Stimulated activated memory B cell treated with anti-CD40 and anti-IgM and Interleukin-4, amounts not matched to agents 10 μg/mL and 1 μg/mL and 100 μg/mL, for 72 hours (primary cell): ENCODE results near the gene JUN.

Experiments used
- ATAC-seq: fragments of 150-1000 bp; cut with Tn5 transposase; 2 replicates; pipeline ENCODE4 v1.10.0; 2021
- H3K27ac Mint-ChIP-seq: one replicate; pipeline ENCODE4 v1.8.0; 2022; ENCODE audit warnings: mild to moderate bottlenecking, mixed read lengths
- H3K27me3 Mint-ChIP-seq: one replicate; pipeline ENCODE4 v1.8.0; 2022; ENCODE audit warnings: mixed read lengths
- H3K36me3 Mint-ChIP-seq: one replicate; pipeline ENCODE4 v1.8.0; 2022; ENCODE audit warnings: mixed read lengths
- H3K4me1 Mint-ChIP-seq: one replicate; pipeline ENCODE4 v1.8.0; 2022; ENCODE audit warnings: mixed read lengths
- H3K4me3 Mint-ChIP-seq: one replicate; pipeline ENCODE4 v1.8.0; 2022; ENCODE audit warnings: mild to moderate bottlenecking, moderate library complexity, mixed read lengths
- H3K9me3 Mint-ChIP-seq: one replicate; pipeline ENCODE4 v1.8.0; 2022; ENCODE audit warnings: mixed read lengths

The JUN gene

DNA sequence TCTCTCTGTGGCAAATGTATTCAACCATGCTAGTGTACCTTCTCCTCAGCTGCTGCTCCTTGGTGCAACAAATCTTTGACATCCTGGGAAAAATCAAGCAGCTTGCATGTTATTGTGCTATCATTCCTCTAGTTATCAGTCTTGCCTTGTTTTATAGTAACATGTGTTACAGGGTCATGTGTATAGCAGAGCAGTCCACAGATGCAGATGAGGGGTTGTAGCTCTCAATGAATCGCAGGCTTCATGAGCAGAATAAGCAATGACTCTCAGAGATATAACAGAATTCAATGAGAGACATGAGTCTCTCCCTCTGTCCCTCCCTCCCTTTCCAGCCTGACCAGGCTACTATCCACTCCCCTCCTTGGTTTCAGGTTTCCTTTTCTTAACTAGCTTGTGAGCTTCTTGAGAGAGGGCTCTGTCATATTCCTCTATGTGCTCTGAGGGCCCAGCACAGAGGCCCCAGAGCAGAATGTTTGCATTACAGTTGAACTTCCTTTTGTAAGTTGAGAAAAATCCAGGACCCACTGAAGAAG lies 15.1 kb upstream of the JUN start:
- Mint-ChIP-seq H3K9me3 (no peaks in the 10 kb centered on the region), H3K27ac (peak overlapping the region; percentile 38), H3K36me3 (peaks cover 8% of the 10 kb centered on the region), H3K27me3 (no peaks in the 10 kb centered on the region), H3K4me3 (no peak overlapping the region), H3K4me1 (peaks cover 12% of the 10 kb centered on the region)
- no peak for ATAC-seq

DNA sequence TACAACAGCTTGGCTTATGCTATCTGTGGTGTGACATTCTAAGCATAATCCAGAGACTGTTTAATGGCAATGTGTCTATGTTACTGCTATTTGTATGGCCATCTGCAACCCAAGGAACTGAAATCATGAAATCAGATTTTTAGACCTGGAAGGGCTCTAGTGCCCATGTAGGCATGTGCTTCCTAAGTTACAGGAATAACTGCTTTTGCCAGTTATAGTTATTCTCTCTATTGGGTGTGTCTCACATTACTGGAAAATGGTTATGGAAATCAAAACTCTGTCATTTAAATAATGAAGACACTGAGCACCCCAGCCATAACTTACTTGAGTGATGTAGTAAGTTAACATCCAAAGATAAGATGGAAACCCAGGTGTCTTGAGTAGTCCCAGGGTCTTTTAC lies 12.6 kb upstream of the JUN start:
- H3K36me3 Mint-ChIP-seq, result peaks cover 8% of the 10 kb centered on the region
- H3K27ac Mint-ChIP-seq, result no peak overlapping the region
- no peak for ATAC-seq
- H3K4me1 Mint-ChIP-seq, result peaks cover 25% of the 10 kb centered on the region
- H3K9me3 Mint-ChIP-seq, result no peaks in the 10 kb centered on the region
- H3K27me3 Mint-ChIP-seq, result no peaks in the 10 kb centered on the region
- H3K4me3 Mint-ChIP-seq, result no peak overlapping the region

DNA sequence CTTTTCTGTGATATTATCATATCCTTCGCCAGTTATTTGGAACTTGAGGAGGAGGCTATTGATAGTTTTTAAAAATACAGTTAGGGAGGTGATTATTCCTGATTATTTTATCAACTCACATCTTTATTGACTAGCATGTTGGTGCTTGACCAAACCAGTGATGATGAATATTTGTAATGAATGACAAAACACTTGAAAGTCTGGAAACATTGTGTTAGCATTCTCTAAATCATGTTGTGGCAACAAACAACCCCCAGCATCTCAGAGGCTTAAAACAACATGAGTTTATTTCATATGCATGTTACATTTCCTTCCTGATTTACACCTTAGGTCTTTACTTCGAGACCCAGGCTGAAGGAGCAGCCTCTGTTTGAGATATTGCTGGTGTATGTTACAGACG lies 10.7 kb upstream of the JUN start:
- Mint-ChIP-seq H3K4me3 (no peak overlapping the region), H3K36me3 (peaks cover 11% of the 10 kb centered on the region), H3K4me1 (peaks cover 37% of the 10 kb centered on the region), H3K27ac (no peak overlapping the region), H3K27me3 (no peaks in the 10 kb centered on the region), H3K9me3 (no peaks in the 10 kb centered on the region)
- no peak for ATAC-seq

DNA sequence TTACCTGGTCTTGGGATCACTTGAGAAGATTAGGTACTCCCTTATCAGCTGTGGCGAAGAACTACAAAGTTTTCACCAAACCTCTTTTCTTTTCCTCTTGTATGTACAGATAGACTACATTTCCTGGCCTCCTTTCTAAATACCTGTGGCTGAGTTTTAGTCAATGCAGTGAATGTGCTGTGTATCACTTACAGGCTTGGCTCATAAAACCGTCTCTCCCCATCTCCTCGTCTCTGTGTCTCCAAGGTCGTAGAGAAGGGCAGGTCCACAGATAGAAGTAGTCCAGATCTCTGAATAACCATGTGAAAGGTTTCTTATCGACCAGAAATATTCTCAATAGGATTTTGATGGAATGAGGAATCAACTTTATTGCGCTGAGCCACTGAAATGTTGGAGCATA lies 9.0 kb upstream of the JUN start:
- no peak for ATAC-seq
- no peak overlapping the region for H3K4me3 Mint-ChIP-seq
- H3K4me1 Mint-ChIP-seq, result peaks cover 37% of the 10 kb centered on the region
- peaks cover 6% of the 10 kb centered on the region for H3K9me3 Mint-ChIP-seq
- H3K27me3 Mint-ChIP-seq, result no peaks in the 10 kb centered on the region
- peaks cover 23% of the 10 kb centered on the region for H3K36me3 Mint-ChIP-seq
- no peak overlapping the region for H3K27ac Mint-ChIP-seq

DNA sequence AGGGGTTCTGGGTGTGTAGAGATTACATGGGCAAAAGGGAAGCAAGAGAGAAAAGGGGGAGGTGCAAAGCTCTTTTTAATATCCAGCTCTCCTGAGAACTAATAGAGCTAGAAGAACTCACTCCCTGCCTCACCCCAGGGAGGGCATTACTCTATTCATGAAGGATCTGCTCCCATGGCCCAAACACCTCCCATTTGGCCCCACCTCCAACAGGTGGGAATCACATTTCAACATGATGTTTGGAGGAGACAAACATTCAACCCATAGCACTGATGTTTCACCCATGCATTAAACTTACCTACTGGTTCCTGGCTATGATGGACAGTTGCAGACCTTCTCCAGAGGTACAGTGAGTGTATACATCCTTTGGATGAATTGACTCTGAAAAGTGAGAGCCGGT lies 7.3 kb upstream of the JUN start:
- ATAC-seq, result no peak
- Mint-ChIP-seq H3K27me3 (no peaks in the 10 kb centered on the region), H3K27ac (peak overlapping the region; percentile 43), H3K4me1 (peaks cover 46% of the 10 kb centered on the region), H3K9me3 (peaks cover 6% of the 10 kb centered on the region), H3K4me3 (no peak overlapping the region), H3K36me3 (peaks cover 34% of the 10 kb centered on the region)

DNA sequence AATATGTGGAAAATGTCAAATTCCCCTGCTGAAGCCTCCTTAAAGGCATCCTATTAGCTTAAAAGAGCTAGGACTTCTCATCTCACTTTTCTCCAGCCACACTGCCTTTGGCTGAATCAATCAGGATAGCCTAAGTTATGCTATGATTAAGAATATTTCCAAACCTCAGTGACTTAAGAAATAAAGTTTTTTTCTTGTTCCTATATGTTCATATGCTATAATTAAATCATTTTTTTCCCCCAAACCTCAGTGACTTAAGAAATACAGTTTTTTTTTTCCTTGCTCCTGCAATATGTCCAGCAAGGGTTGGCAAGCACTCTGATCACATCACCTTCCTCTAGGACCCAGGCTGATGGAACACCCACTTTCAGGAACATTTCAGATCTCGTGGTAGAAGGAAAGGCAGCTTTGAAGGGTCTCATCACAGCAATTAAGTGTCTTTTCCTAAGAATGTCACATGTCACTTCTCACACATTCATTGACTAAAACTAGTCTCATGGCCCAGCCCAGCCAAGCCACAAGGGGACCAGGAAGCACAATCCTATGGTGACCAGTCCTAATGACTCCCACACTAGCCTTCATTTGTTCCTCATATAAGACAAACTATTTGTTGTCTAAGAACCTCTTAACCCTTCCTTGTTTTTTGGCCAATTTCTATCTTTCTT lies 6.3 kb upstream of the JUN start:
- H3K27ac Mint-ChIP-seq, result peak overlapping the region; percentile 43
- peaks cover 6% of the 10 kb centered on the region for H3K9me3 Mint-ChIP-seq
- peaks cover 34% of the 10 kb centered on the region for H3K36me3 Mint-ChIP-seq
- H3K4me3 Mint-ChIP-seq, result no peak overlapping the region
- H3K4me1 Mint-ChIP-seq, result peaks cover 46% of the 10 kb centered on the region
- no peaks in the 10 kb centered on the region for H3K27me3 Mint-ChIP-seq
- no peak for ATAC-seq

DNA sequence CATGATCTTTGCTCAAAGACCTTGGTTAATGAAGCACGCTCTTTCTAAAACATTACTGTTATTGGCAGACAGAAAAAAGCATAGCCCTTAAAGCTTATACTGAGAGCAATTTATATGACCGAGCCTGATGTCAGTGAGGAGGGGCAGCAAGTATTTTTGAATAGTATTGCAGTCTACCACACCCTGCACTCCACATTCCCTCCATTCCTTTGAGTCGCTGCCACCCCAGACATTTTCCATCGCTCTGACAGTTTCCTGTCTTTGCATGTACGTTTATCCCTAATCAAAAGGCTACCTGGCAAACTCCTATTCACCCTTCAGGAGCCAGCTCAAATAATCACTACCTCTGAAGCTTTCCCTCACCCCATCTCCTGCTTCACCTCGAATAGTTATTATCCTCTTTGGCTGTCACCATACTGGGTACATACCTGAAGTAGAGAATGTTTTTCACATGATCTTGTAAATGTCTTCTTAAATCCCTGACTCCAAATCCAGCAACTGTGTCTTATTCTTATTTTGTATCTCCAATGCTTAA lies 5.5 kb upstream of the JUN start:
- Mint-ChIP-seq H3K36me3 (peaks cover 34% of the 10 kb centered on the region), H3K27me3 (no peaks in the 10 kb centered on the region), H3K4me3 (no peak overlapping the region), H3K9me3 (peaks cover 6% of the 10 kb centered on the region), H3K4me1 (peaks cover 38% of the 10 kb centered on the region), H3K27ac (peak overlapping the region; percentile 1)
- ATAC-seq, result no peak

DNA sequence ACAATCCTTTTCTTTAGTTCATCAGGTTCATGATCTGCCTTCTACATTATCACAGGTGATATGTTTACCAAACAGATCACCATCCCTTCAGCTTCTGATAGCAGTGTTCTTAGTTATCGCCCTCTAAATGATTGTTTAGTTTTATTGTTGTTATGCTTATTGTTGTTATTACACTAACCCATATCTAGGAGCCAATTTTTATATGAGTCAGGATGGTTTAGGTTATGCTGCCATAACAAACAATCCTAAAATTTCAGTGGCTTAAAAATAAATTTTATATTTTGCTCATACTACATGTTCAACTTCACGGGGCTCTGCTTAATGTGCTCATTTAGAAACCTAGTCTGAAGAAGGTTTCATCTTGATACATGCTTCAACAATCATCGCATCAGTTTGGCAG lies 4.4 kb upstream of the JUN start:
- Mint-ChIP-seq H3K27me3 (no peaks in the 10 kb centered on the region), H3K9me3 (peaks cover 6% of the 10 kb centered on the region), H3K4me3 (no peak overlapping the region), H3K36me3 (peaks cover 34% of the 10 kb centered on the region), H3K4me1 (peaks cover 27% of the 10 kb centered on the region), H3K27ac (no peak overlapping the region)
- no peak for ATAC-seq

DNA sequence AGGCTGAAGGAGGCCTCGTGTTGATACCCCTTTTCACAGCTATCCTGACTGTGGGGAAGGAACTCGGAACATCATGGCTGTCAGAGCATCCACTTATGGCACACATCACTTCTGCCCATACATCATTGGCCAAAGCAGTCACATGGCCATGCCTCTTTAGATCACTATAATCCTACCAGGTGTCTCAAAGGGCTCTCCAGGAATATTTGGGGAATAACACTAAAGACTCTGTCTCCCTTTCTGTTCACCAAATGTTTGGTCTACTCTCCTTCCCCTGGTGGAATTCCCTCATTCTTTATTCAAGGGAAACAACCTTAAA lies 3.0 kb upstream of the JUN start:
- H3K36me3 Mint-ChIP-seq, result peaks cover 45% of the 10 kb centered on the region
- H3K27ac Mint-ChIP-seq, result peak overlapping the region; percentile 23
- peaks cover 34% of the 10 kb centered on the region for H3K4me1 Mint-ChIP-seq
- H3K4me3 Mint-ChIP-seq, result no peak overlapping the region
- H3K27me3 Mint-ChIP-seq, result no peaks in the 10 kb centered on the region
- ATAC-seq, result no peak
- peaks cover 6% of the 10 kb centered on the region for H3K9me3 Mint-ChIP-seq

DNA sequence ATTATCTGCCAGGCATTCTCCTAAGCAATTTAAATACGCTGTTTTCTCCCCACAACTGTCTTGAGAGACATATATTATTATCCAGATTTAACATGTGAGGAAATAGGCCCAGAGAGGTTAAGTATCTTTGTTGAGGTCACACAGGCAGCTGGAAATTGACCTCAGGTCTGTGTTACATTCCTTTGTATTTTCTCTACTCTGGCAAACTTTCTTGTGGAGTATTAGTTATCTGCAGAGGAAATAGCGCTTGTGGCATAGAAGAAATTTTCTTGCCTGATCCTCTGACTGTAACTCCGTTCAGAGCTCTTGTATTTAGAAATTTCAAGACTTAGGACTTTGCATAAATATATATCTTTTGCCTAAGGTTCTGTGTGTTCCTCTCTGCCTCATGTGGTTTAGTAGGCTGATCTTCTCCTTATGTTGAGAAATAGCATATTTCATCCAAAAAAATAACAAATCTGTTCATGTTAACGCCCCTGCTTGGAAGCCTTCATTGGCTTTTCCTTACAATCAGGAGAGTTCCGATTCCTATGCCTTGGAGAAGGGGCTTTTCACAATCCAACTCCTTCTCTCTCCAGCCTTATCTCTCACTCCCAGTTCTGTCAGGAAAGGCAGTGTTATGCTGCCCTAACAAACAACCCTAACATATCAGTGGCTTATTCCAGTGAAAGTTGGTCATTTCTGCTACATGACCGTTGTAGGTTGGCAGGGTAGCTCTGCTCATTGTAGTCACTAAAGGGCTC lies 2.5 kb upstream of the JUN start:
- ATAC-seq, result no peak
- peaks cover 6% of the 10 kb centered on the region for H3K9me3 Mint-ChIP-seq
- no peak overlapping the region for H3K4me3 Mint-ChIP-seq
- peak overlapping the region; percentile 23 for H3K27ac Mint-ChIP-seq
- peaks cover 36% of the 10 kb centered on the region for H3K4me1 Mint-ChIP-seq
- no peaks in the 10 kb centered on the region for H3K27me3 Mint-ChIP-seq
- H3K36me3 Mint-ChIP-seq, result peaks cover 49% of the 10 kb centered on the region

DNA sequence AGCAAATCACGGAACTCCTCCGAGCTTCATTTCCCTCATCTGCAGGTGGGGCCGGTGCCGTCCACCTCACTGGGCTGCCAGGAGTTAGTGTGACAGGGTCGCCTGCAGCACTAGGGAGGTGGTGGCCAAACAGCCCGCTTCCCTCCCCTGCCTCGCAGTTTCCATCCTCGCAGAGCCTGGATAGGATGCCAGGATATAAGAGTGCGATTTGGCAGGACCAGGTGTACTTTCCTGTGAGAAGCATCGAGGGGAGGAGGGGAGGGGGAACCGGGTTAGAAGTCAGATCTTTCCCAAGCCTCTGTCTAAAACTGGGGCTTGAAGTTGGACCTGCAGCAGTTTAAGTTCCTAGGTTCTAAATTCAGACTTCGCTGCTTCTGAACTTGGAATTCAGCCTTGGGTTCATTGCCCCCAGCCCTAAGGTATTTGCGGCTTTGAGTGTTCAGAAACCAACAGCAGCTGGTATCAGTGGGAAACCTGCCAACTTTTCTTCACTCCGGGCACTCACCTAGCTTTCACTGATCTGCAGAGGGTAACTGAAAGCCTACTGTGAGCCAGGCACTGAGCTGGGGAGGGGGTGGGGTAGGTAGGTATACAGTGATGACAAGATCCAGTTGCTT lies 1.7 kb upstream of the JUN start:
- ATAC-seq, result no peak
- H3K27ac Mint-ChIP-seq, result peak overlapping the region; percentile 94
- peaks cover 6% of the 10 kb centered on the region for H3K9me3 Mint-ChIP-seq
- no peaks in the 10 kb centered on the region for H3K27me3 Mint-ChIP-seq
- H3K4me1 Mint-ChIP-seq, result peaks cover 30% of the 10 kb centered on the region
- H3K36me3 Mint-ChIP-seq, result peaks cover 43% of the 10 kb centered on the region
- peak overlapping the region; percentile 98 for H3K4me3 Mint-ChIP-seq

DNA sequence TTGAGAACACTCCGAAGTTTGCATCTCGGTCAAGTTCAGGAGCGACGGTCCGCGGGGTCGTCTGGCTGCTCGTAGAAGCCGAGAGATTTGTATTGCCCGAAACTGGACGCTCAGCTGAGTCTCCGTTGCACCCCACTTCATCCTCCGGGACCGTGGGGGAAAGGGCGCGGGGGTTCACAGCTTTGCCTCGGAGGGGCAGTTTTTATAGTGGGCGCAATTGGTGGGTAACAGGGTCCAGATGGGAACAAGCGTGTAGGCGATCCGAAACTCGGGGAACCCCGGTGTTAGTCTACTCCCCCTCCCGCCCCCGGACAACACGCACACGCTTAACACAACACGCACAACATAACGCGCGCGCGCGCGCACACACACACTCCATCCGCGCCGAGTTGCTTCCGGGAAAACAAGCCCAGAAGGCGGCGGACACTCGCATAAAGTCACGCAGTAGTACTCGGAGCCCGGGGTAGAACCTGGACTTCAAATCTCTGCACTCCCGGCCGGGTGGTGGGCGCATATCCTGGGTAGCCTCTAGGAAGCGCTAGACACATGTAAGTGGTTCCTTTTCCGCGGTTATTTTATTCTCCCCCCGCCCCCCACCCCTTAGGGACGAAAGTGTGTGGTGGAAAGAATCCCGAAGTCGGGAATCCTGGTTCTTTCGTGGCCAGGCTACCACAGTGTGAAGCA lies 1.1 kb upstream of the JUN start:
- ATAC-seq, result peak; percentile 38
- Mint-ChIP-seq H3K27ac (peak overlapping the region; percentile 94), H3K4me3 (peak overlapping the region; percentile 98), H3K36me3 (peaks cover 43% of the 10 kb centered on the region), H3K9me3 (peaks cover 6% of the 10 kb centered on the region), H3K27me3 (no peaks in the 10 kb centered on the region), H3K4me1 (peaks cover 31% of the 10 kb centered on the region)

DNA sequence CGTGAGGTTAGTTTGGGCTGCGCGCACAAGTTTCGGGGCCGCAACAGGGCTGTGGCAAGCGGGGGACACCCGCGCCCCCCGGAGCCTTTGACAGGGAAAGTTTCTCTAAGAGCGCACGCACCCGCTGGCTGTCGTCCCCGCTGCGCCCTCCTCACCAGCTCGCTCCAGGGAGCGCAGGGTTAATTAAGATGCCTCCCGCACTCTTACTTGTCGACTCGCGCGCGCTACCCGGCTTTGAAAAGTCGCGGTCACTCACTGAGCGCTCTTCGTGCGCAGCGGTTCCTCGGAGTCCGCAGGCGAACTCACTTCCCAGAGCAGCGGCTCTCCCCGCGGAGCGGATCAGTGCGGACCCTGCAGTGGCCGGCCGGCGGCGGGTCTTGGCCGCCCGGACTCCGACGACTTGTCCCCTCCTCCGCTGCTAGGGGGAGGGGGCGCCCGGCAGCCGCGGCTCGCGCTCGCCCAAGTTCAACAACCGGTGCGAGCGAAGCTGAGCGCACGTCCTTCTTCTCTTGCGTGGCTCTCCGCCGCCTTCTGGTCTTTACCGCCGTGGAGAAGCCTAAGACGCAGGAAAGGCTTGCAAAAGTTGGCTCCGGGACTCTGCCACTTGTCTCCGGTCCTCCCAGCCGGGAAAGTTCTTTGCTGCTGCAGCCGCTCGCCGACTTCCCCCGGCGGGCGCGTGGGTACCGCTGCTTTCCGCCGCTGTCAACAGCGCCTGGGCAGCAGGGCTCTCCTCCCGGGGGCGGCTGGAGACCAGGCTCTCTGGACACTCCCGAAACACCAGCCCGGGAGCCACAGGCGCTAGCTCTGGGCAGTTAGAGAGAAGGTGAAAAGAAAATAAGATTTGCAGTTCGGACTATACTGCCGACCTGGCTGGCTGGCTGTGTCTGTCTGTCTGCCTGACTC lies 506 bp downstream of the JUN start:
- Mint-ChIP-seq H3K9me3 (peaks cover 4% of the 10 kb centered on the region), H3K4me1 (peaks cover 31% of the 10 kb centered on the region), H3K27ac (peak overlapping the region; percentile 94), H3K27me3 (no peaks in the 10 kb centered on the region), H3K4me3 (peak overlapping the region; percentile 98), H3K36me3 (peaks cover 34% of the 10 kb centered on the region)
- peak; percentile 0 for ATAC-seq
